ENCODE data around the gene PSMD12.

PSMD12 gene

DNA sequence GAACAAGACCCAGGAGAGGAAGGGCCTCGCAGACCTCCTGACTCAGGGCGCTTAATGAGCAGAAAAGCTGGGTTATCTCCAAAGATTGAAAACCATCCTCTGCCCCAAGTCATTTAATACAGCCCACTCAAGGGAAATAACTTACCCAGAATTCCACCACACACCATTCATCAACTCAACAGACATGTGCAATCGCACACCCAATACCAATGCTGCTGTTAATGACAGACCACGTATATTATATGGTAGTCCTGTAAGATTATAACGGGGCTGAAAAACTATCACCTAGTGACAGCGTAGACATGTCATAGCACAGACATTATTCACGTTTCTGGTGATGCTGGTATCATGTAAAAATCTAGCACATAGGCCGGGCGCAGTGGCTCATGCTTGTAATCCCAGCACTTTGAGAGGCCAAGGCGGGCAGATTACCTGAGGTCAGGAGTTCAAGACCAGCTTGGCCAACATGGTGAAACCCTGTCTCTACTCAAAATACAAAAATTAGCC is 68.9 kb downstream of the PSMD12 start:
- DNase-seq: no peak

- DNase-seq: no peak
Measured at GRCh38 chr17:67294451-67295199, 71.8 kb downstream of the PSMD12 start.

DNA sequence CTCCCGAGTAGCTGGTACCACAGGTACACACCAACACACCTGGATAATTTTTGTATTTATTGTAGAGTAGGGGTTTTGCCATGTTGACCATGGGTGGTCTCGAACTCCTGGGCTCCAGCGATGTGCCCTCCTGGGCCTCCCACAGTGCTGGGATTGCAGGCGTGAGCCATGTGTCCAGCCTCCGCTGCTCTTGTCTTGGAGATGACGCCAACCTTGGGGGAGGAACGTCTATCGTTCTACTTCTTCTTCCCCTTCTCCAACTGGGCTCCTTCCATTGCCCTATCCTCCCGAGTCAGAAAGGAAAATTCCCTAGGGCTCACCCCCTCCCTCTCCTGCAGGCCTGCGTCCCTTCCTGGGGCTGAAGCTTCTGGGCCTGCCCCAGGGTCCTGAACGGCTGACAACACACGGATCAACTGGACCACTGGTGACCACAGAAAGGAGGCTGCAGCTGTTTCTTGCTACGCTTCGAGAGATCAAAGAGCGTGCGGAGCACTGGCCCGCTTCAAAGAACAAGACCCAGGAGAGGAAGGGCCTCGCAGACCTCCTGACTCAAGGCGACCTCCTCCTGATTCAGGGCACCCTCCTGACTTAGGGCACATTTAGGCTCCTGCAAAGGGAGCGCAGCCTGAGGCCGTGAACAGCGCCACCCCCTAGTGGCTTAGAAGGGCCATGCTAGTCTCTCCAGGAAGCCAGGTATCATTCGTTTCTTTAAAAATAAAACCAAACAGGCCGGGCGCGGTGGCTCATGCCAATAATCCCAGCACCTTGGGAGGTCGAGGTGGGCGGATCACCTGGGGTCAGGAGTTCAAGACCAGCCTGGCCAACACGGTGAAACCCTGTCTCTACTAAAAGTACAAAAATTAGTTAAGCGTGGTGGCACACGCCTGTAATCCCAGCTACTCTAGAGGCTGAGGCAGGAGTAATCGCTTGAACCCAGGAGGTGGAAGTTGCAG is 72.8 kb downstream of the PSMD12 start:
- peak; percentile 64 for DNase-seq

- DNase-seq: no peak
Measured at GRCh38 chr17:67290711-67291291, 75.6 kb downstream of the PSMD12 start.

- DNase-seq: no peak
Measured at GRCh38 chr17:67290244-67290643, 76.1 kb downstream of the PSMD12 start.

DNA sequence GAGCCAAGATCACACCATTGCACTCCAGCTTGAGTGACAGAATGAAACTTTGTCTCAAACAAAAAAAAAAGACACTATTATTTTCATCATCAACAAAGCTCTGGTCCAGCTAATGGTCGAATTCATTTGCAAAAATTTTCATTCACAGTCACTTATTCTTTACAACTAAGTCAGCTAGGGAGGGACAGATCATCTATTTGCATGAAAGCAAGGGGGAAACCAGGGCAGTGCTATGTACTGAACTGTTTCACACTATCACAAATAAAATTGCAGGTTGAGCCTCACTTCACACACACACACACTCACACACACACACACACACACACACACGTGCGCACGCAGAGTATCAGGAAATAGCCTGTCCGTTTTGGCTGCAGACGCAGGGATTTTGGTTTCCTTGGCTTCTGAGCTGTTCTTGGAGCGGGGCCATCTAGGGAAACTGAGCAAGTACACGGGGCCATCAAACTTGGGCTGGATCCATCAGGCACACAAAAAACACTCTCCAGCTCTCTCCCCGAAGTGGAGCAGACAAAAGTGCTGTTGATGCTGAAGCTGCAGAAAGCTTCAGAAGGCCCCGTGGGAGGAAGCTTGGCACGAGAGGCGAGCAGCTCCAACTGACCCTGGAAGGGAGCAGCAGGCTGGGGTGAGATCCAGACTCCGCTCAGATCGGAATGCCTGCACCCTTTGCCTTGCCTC is 77.0 kb downstream of the PSMD12 start:
- DNase-seq: no peak
